Keratinocyte (primary cell): ENCODE measurements around the gene FRMPD1.

Experiments
- EZH2 ChIP-seq: IDR thresholded peaks from one replicate; pipeline ENCODE4 v1.6.1; 2012; ENCODE audit warnings: inconsistent platforms, mild to moderate bottlenecking, low read length, moderate library complexity
- TF ChIP-seq, protein P1 (sequence below), 3 experiments: IDR thresholded peaks in 1 of 3; conservative IDR thresholded peaks in 1 of 3; optimal IDR thresholded peaks in 1 of 3; 2 replicates in 2 of 3; 3 replicates in 1 of 3; pipeline versions ENCODE3 to v1.5.1; 2011; ENCODE audit warnings: low read length in 3 of 3, mild to moderate bottlenecking in 3 of 3, moderate library complexity in 2 of 3, control low read depth in 1 of 3, inconsistent platforms in 1 of 3; ENCODE audit not compliant: insufficient read depth in 2 of 3; ENCODE audit errors: extremely low read depth in 1 of 3

- TF ChIP-seq, protein P1, sequence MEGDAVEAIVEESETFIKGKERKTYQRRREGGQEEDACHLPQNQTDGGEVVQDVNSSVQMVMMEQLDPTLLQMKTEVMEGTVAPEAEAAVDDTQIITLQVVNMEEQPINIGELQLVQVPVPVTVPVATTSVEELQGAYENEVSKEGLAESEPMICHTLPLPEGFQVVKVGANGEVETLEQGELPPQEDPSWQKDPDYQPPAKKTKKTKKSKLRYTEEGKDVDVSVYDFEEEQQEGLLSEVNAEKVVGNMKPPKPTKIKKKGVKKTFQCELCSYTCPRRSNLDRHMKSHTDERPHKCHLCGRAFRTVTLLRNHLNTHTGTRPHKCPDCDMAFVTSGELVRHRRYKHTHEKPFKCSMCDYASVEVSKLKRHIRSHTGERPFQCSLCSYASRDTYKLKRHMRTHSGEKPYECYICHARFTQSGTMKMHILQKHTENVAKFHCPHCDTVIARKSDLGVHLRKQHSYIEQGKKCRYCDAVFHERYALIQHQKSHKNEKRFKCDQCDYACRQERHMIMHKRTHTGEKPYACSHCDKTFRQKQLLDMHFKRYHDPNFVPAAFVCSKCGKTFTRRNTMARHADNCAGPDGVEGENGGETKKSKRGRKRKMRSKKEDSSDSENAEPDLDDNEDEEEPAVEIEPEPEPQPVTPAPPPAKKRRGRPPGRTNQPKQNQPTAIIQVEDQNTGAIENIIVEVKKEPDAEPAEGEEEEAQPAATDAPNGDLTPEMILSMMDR (optimal IDR thresholded peaks at IDR 0.05 in 1 of 3, IDR thresholded peaks at IDR 0.05 in 1 of 3, conservative IDR thresholded peaks at IDR 0.05 in 1 of 3; ENCODE audit: extremely low read depth in 1 of 3, insufficient read depth in 2 of 3, low read length in 3 of 3) = no peak
- no peak for TF ChIP-seq EZH2
Measured at GRCh38 chr9:37636511-37637448, 14.0 kb upstream of the FRMPD1 start.
